Activated naive CD4-positive, alpha-beta T cell treated with anti-CD3 and anti-CD28 coated beads, Interleukin-2, amount 10 ng/mL, durations not matched to agents 7 days and 5 days (primary cell): ENCODE data around the gene TMCC1.
"Not testable (repeated sequence)": the region's sequence is repeated elsewhere in the genome, so short reads cannot be mapped to it uniquely, and the experiment has no call there.

Experiments
- CTCF ChIA-PET: fragments of 350-600 bp; sonication (Branson Sonifier 250); formaldehyde crosslinking; loops from one replicate; lab custom pipeline; 2021; ENCODE audit warnings: antibody characterized with exemption; lab: Charles Lee
- DNase-seq: peaks from one replicate; pipeline ENCODE4 v3.0.0-alpha.2; 2020
- H3K27ac Mint-ChIP-seq: one replicate; pipeline ENCODE4 v1.8.0; 2021; ENCODE audit warnings: mild to moderate bottlenecking, moderate library complexity, mixed read lengths
- H3K27me3 Mint-ChIP-seq: one replicate; pipeline ENCODE4 v1.8.0; 2021; ENCODE audit warnings: mild to moderate bottlenecking, mixed read lengths
- H3K36me3 Mint-ChIP-seq: one replicate; pipeline ENCODE4 v1.8.0; 2021; ENCODE audit warnings: mixed read lengths
- H3K4me1 Mint-ChIP-seq: one replicate; pipeline ENCODE4 v1.8.0; 2021; ENCODE audit warnings: mixed read lengths
- H3K4me3 Mint-ChIP-seq: one replicate; pipeline ENCODE4 v1.8.0; 2021; ENCODE audit warnings: mild to moderate bottlenecking, moderate library complexity, mixed read lengths
- H3K9me3 Mint-ChIP-seq: one replicate; pipeline ENCODE4 v1.8.0; 2021; ENCODE audit warnings: mixed read lengths

Gene TMCC1

GRCh38 chr3:129874479-129874878, 19.0 kb downstream of the TMCC1 start:
- H3K36me3 Mint-ChIP-seq, result peaks cover 35% of the 10 kb centered on the region
- DNase-seq, CTCF ChIA-PET, H3K4me3 Mint-ChIP-seq, H3K9me3 Mint-ChIP-seq, H3K4me1 Mint-ChIP-seq, H3K27ac Mint-ChIP-seq, H3K27me3 Mint-ChIP-seq: not testable (repeated sequence)

GRCh38 chr3:129868912-129869311, 24.6 kb downstream of the TMCC1 start:
- Mint-ChIP-seq H3K9me3 (no peaks in the 10 kb centered on the region), H3K27me3 (no peaks in the 10 kb centered on the region), H3K4me3 (no peak overlapping the region), H3K27ac (no peak overlapping the region), H3K4me1 (no peaks in the 10 kb centered on the region), H3K36me3 (peaks cover 20% of the 10 kb centered on the region)
- CTCF ChIA-PET, result interaction anchor here (0.8 kb wide), 1 partner anchor 65 kb away, joined by 3 read pairs; no protein-coding TSS in a partner anchor
- no peak for DNase-seq

- CTCF ChIA-PET, result no interaction called here
- no peaks in the 10 kb centered on the region for H3K4me1 Mint-ChIP-seq
- H3K4me3 Mint-ChIP-seq, result no peak overlapping the region
- no peaks in the 10 kb centered on the region for H3K27me3 Mint-ChIP-seq
- H3K9me3 Mint-ChIP-seq, result no peaks in the 10 kb centered on the region
- DNase-seq, result no peak
- peaks cover 18% of the 10 kb centered on the region for H3K36me3 Mint-ChIP-seq
- no peak overlapping the region for H3K27ac Mint-ChIP-seq
Observed at GRCh38 chr3:129867506-129868124, 25.9 kb downstream of the TMCC1 start.

- peaks cover under 1% of the 10 kb centered on the region for H3K9me3 Mint-ChIP-seq
- H3K27ac Mint-ChIP-seq, result no peak overlapping the region
- no peaks in the 10 kb centered on the region for H3K4me1 Mint-ChIP-seq
- CTCF ChIA-PET, result no interaction called here
- DNase-seq, result no peak
- peaks cover 7% of the 10 kb centered on the region for H3K36me3 Mint-ChIP-seq
- H3K4me3 Mint-ChIP-seq, result no peak overlapping the region
- H3K27me3 Mint-ChIP-seq, result no peaks in the 10 kb centered on the region
Observed at GRCh38 chr3:129865806-129866205, 27.7 kb downstream of the TMCC1 start.

- H3K27me3 Mint-ChIP-seq, result no peaks in the 10 kb centered on the region
- no peaks in the 10 kb centered on the region for H3K4me1 Mint-ChIP-seq
- H3K36me3 Mint-ChIP-seq, result peaks cover 7% of the 10 kb centered on the region
- no peak overlapping the region for H3K27ac Mint-ChIP-seq
- CTCF ChIA-PET, result no interaction called here
- peaks cover 2% of the 10 kb centered on the region for H3K9me3 Mint-ChIP-seq
- no peak overlapping the region for H3K4me3 Mint-ChIP-seq
- no peak for DNase-seq
Observed at GRCh38 chr3:129864519-129864918, 29.0 kb downstream of the TMCC1 start.

GRCh38 chr3:129859272-129859671, 34.2 kb downstream of the TMCC1 start:
- no peak overlapping the region for H3K4me3 Mint-ChIP-seq
- H3K36me3 Mint-ChIP-seq, result peaks cover 15% of the 10 kb centered on the region
- CTCF ChIA-PET, result no interaction called here
- no peaks in the 10 kb centered on the region for H3K27me3 Mint-ChIP-seq
- H3K4me1 Mint-ChIP-seq, result peaks cover 3% of the 10 kb centered on the region
- H3K9me3 Mint-ChIP-seq, result peaks cover 2% of the 10 kb centered on the region
- H3K27ac Mint-ChIP-seq, result no peak overlapping the region
- no peak for DNase-seq

GRCh38 chr3:129857899-129858298, 35.6 kb downstream of the TMCC1 start:
- Mint-ChIP-seq H3K4me1 (peaks cover 3% of the 10 kb centered on the region), H3K4me3 (no peak overlapping the region), H3K9me3 (peaks cover 2% of the 10 kb centered on the region), H3K27me3 (no peaks in the 10 kb centered on the region), H3K36me3 (peaks cover 18% of the 10 kb centered on the region), H3K27ac (no peak overlapping the region)
- DNase-seq, result no peak
- CTCF ChIA-PET, result no interaction called here

- H3K36me3 Mint-ChIP-seq, result peaks cover 18% of the 10 kb centered on the region
- CTCF ChIA-PET, H3K27me3 Mint-ChIP-seq, DNase-seq, H3K27ac Mint-ChIP-seq, H3K4me3 Mint-ChIP-seq, H3K9me3 Mint-ChIP-seq, H3K4me1 Mint-ChIP-seq: not testable (repeated sequence)
Observed at GRCh38 chr3:129856790-129857189, 36.7 kb downstream of the TMCC1 start.

- H3K4me3 Mint-ChIP-seq, result no peak overlapping the region
- no peak for DNase-seq
Observed at GRCh38 chr3:129855832-129856419, 37.6 kb downstream of the TMCC1 start.

GRCh38 chr3:129855170-129855831, 38.2 kb downstream of the TMCC1 start:
- peaks cover 22% of the 10 kb centered on the region for H3K36me3 Mint-ChIP-seq
- no peaks in the 10 kb centered on the region for H3K27me3 Mint-ChIP-seq
- CTCF ChIA-PET, result no interaction called here
- DNase-seq, result no peak
- H3K9me3 Mint-ChIP-seq, result peaks cover 3% of the 10 kb centered on the region
- H3K4me1 Mint-ChIP-seq, result peaks cover 3% of the 10 kb centered on the region
- no peak overlapping the region for H3K27ac Mint-ChIP-seq
- no peak overlapping the region for H3K4me3 Mint-ChIP-seq

More at GRCh38 chr3:129855832-129856419, 37.6 kb downstream of the TMCC1 start:
- Mint-ChIP-seq H3K9me3 (peaks cover 2% of the 10 kb centered on the region), H3K27me3 (no peaks in the 10 kb centered on the region), H3K36me3 (peaks cover 21% of the 10 kb centered on the region), H3K27ac (no peak overlapping the region), H3K4me1 (peaks cover 3% of the 10 kb centered on the region)
- CTCF ChIA-PET, result no interaction called here

GRCh38 chr3:129854460-129854859, 39.1 kb downstream of the TMCC1 start:
- Mint-ChIP-seq H3K27ac (no peak overlapping the region), H3K9me3 (peaks cover 6% of the 10 kb centered on the region), H3K4me1 (peaks cover 3% of the 10 kb centered on the region), H3K27me3 (no peaks in the 10 kb centered on the region), H3K36me3 (peaks cover 26% of the 10 kb centered on the region), H3K4me3 (no peak overlapping the region)
- CTCF ChIA-PET, result no interaction called here
- DNase-seq, result no peak

- H3K4me3 Mint-ChIP-seq, result no peak overlapping the region
- no peaks in the 10 kb centered on the region for H3K4me1 Mint-ChIP-seq
- H3K27ac Mint-ChIP-seq, result no peak overlapping the region
- CTCF ChIA-PET, result no interaction called here
- H3K27me3 Mint-ChIP-seq, result no peaks in the 10 kb centered on the region
- H3K36me3 Mint-ChIP-seq, result peaks cover 28% of the 10 kb centered on the region
- H3K9me3 Mint-ChIP-seq, result peaks cover 8% of the 10 kb centered on the region
- DNase-seq, result no peak
Observed at GRCh38 chr3:129845956-129846355, 47.6 kb downstream of the TMCC1 start.

GRCh38 chr3:129840707-129841360, 52.7 kb downstream of the TMCC1 start:
- DNase-seq, result no peak
- Mint-ChIP-seq H3K27ac (no peak overlapping the region), H3K4me3 (no peak overlapping the region), H3K27me3 (no peaks in the 10 kb centered on the region), H3K36me3 (peaks cover 11% of the 10 kb centered on the region), H3K4me1 (no peaks in the 10 kb centered on the region), H3K9me3 (peaks cover 7% of the 10 kb centered on the region)
- CTCF ChIA-PET, result no interaction called here

GRCh38 chr3:129838086-129838485, 55.4 kb downstream of the TMCC1 start:
- Mint-ChIP-seq H3K27ac (no peak overlapping the region), H3K36me3 (peaks cover 6% of the 10 kb centered on the region), H3K9me3 (peaks cover 7% of the 10 kb centered on the region), H3K27me3 (no peaks in the 10 kb centered on the region), H3K4me1 (no peaks in the 10 kb centered on the region), H3K4me3 (no peak overlapping the region)
- CTCF ChIA-PET, result interaction anchor here (0.6 kb wide), 1 partner anchor 11 kb away, joined by 3 read pairs; no protein-coding TSS in a partner anchor
- no peak for DNase-seq
